Amygdala (tissue), 56 donors: ENCODE data around the gene CRIP1.

ENCODE experiments used
- DNase-seq, 56 donors: peaks; one replicate each; lab custom pipeline; 2025; lab: John Stamatoyannopoulos, UW

The CRIP1 gene

GRCh38 chr14:105529569-105530284 lies 43.0 kb downstream of the CRIP1 start:
- no peak for DNase-seq

GRCh38 chr14:105530285-105531087 lies 43.8 kb downstream of the CRIP1 start:
- no peak for DNase-seq

- no peak for DNase-seq
Measured at GRCh38 chr14:105531088-105531893, 44.6 kb downstream of the CRIP1 start.

- DNase-seq: no peak
Measured at GRCh38 chr14:105531894-105532623, 45.4 kb downstream of the CRIP1 start.

- DNase-seq: peak in 2 of 56 donors; percentile 12 to 16
Measured at GRCh38 chr14:105532735-105533141, 46.1 kb downstream of the CRIP1 start.

GRCh38 chr14:105533391-105533790 lies 46.7 kb downstream of the CRIP1 start:
- DNase-seq: no peak

GRCh38 chr14:105533811-105534498 lies 47.3 kb downstream of the CRIP1 start:
- no peak for DNase-seq

GRCh38 chr14:105534586-105534985 lies 47.9 kb downstream of the CRIP1 start:
- DNase-seq: no peak

GRCh38 chr14:105536051-105536450 lies 49.4 kb downstream of the CRIP1 start:
- DNase-seq: no peak

- no peak for DNase-seq
Measured at GRCh38 chr14:105536691-105537579, 50.2 kb downstream of the CRIP1 start.

GRCh38 chr14:105537580-105538474 lies 51.1 kb downstream of the CRIP1 start:
- peak in 6 of 56 donors; percentile 3 to 54 (median 32) for DNase-seq
